ENCODE measurements around the gene MCC.

- no peak for TF ChIP-seq CTCF (IDR thresholded peaks at IDR 0.05)
- no peak for TF ChIP-seq POLR2A (IDR thresholded peaks at IDR 0.05)
Measured at GRCh38 chr5:113205323-113205722, 282.9 kb downstream of the MCC start.
